Neuron (in vitro differentiated cells): ENCODE measurements around the gene FOXO3.

ENCODE experiments used
- H2AFZ ChIP-seq: one replicate; pipeline ENCODE4 v1.6.1; 2013; ENCODE audit warnings: low read depth, mild to moderate bottlenecking, inconsistent platforms, low read length, moderate library complexity
- H3K27me3 ChIP-seq: one replicate; pipeline ENCODE4 v1.6.1; 2013; ENCODE audit warnings: low read length; ENCODE audit not compliant: insufficient read depth
- H3K36me3 ChIP-seq: one replicate; pipeline ENCODE4 v1.6.1; 2013; ENCODE audit warnings: low read length; ENCODE audit not compliant: insufficient read depth
- H3K4me1 ChIP-seq: one replicate; pipeline ENCODE4 v1.6.1; 2013; ENCODE audit warnings: low read length; ENCODE audit not compliant: insufficient read depth
- H3K4me3 ChIP-seq: 2 replicates; pipeline ENCODE4 v1.5.1; 2013; ENCODE audit warnings: mild to moderate bottlenecking, low read length, moderate library complexity
- H3K9me3 ChIP-seq: one replicate; pipeline ENCODE4 v1.6.1; 2013; ENCODE audit warnings: low read length

Gene FOXO3

DNA sequence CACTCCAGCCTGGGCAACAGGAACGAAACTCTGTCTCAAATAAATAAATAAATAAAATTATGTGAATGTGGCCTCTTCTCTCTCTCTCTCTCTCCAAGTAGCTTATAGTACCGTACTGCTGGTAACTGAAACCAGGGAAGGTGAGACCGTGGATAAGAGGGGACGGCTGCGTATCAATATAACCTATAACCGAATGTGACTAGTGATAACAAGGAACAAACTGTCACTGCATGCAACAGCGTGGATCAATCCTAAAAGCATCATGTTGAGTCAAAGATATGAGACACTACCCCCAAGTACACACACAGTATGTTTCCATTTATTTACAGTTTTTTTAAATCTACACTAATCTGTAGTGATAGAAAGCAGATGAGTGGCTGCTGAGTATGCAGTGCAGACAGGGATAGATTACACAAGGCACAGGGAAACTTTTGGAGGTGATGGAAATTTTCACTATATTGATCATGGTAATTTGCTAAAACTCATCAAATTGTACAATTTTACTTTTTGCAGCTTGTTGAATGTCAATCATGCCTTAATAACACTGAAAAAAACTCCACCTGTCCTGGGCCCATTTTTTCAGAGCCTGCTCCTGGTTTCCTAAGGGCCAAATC, 166.1 kb downstream of the FOXO3 start:
- Histone ChIP-seq H3K9me3 (peaks cover 5% of the 10 kb centered on the region), H2AFZ (no peak overlapping the region), H3K36me3 (no peaks in the 10 kb centered on the region), H3K27me3 (peaks cover 28% of the 10 kb centered on the region), H3K4me1 (peaks cover 12% of the 10 kb centered on the region), H3K4me3 (no peak overlapping the region)

DNA sequence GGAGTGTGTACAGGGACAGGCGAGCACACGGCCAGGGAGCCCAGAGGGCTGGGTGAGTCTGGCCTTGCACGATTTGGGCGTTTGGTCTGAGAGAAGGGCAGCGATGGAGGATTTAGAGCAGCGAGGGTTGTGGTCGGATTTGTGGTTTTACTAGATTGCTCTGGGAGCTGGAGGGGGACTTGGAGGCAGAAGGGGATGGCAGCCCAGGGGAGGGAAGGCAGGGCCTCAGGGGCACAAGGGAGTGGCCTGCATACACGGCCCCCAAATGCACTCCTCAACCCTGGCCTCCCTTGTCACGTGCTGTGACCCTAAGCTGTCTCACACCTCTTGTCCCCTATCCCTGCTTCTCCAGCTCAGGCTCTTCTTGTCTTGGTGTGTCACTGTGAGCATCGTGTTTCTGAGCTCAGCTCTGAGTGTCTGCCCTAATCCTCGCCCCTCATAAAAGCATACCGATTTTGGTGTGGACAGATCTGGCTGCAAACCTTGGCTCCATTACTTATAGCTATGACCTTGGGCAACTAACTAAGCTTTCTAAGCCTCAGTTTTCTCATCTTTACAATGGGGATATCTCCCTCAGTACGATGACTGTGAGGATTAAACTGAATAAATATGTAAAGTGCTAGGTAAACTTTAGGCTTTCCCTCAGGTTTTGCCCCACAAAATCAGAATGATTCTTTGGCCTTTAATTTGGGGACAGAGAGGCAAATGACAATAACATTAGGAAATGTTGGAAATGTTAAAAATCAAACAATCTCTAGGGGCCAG, 167.4 kb downstream of the FOXO3 start:
- no peaks in the 10 kb centered on the region for H3K36me3 ChIP-seq
- peaks cover 12% of the 10 kb centered on the region for H3K4me1 ChIP-seq
- H3K27me3 ChIP-seq: peaks cover 39% of the 10 kb centered on the region
- H3K9me3 ChIP-seq: peaks cover 2% of the 10 kb centered on the region
- no peak overlapping the region for H3K4me3 ChIP-seq
- no peak overlapping the region for H2AFZ ChIP-seq

DNA sequence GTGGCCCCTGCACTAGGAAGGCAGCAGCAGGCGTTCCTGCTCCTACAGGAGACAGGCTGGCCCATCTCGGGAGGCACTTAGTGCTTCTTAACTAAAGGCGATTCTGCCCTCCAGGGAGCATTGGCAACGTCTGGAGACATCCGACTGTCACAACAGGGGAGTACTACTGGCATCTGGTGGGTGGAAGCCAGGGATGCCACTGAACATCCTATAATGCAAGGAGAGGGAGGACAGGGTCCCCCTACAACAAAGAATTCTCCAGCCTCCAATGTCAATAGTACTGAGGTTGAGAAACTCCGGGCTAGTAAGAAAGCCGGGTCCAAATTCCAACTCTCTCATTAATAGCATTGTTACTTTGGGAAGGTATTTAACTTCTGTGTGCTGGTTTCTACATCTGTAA, 168.1 kb downstream of the FOXO3 start:
- H3K9me3 ChIP-seq: no peaks in the 10 kb centered on the region
- H2AFZ ChIP-seq: no peak overlapping the region
- H3K4me1 ChIP-seq: peaks cover 12% of the 10 kb centered on the region
- no peak overlapping the region for H3K4me3 ChIP-seq
- peaks cover 46% of the 10 kb centered on the region for H3K27me3 ChIP-seq
- H3K36me3 ChIP-seq: no peaks in the 10 kb centered on the region

DNA sequence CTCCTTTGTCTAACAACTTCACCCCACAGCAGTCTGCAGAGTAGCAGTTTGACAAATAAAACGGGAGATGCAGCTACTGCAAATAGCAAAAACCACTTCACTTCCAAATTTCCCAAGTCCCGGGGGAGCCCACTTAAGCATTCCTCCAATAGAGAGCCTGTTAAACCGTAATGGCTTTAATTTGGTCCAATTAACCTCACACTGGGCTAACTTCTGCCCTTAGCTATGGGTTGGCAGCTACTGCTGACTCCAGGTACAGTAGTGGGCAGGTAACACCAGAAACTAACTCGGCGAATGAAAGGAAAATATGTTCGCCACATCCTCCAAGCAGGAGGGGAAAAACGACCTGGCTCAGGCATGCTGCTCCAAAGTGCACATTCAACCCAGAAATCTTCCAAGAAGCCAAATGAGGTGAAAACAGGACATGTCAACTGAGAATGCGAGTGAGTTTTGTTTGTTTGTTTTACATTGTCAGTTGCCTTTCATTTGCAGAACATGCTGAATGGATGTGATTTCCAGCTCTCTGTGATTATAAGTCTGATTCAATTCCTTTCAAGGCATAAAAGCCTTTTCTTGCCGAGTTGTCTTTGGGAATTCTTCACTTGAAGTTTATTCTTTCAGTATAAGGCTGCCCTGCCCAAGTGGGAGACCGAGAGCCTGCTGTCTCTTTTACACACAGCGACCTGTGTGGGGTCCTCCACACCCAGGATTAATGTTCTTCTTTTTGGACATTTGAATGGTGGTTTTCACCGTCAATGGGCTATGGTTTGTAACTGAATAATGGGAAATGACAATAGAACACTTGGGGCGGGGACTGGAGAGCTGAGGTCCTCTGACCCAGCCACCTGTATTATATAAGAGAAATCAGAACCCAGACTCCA, 170.2 kb downstream of the FOXO3 start:
- Histone ChIP-seq H3K4me1 (peaks cover 12% of the 10 kb centered on the region), H2AFZ (no peak overlapping the region), H3K4me3 (no peak overlapping the region), H3K9me3 (no peaks in the 10 kb centered on the region), H3K36me3 (no peaks in the 10 kb centered on the region), H3K27me3 (peaks cover 58% of the 10 kb centered on the region)

DNA sequence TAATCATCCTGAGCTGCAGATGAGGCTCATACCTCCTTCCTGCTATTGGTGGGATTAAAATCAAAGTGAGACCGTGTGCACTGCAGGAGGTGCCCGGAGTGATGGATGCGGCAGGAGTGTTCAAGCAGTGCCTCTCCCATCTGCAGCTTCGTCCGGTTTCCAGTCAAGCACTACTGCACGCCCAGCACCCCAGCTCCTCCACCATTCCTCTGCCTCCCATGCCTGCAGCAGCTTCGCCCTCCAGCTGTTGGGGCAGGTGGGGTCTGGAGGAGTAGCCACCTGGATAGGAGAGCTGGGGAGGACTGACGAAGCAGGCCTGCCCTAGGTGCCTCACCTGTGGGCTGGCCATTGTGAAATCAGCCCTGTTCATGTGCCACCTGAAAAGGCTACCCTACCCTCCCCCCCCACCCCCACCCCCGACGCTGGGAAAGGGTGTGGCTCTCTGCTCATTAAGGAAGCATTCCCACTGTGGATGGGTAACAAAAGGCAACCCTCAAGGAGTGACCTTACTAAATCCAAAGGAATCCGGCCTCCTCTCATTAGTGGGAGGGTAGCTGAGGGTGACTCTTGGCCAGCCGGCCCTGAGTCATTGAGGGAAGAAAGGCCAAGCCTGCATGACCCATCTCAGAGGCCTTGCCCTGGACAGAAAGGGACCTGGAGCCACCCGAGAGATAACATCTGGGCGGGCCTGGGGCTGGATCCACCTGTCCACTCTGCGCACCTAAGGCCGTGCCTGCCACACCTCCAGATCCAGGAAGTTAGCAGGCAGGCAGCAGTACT, 171.6 kb downstream of the FOXO3 start:
- H3K4me1 ChIP-seq: peaks cover 17% of the 10 kb centered on the region
- H3K36me3 ChIP-seq: no peaks in the 10 kb centered on the region
- H2AFZ ChIP-seq: no peak overlapping the region
- no peaks in the 10 kb centered on the region for H3K9me3 ChIP-seq
- peaks cover 58% of the 10 kb centered on the region for H3K27me3 ChIP-seq
- H3K4me3 ChIP-seq: no peak overlapping the region

DNA sequence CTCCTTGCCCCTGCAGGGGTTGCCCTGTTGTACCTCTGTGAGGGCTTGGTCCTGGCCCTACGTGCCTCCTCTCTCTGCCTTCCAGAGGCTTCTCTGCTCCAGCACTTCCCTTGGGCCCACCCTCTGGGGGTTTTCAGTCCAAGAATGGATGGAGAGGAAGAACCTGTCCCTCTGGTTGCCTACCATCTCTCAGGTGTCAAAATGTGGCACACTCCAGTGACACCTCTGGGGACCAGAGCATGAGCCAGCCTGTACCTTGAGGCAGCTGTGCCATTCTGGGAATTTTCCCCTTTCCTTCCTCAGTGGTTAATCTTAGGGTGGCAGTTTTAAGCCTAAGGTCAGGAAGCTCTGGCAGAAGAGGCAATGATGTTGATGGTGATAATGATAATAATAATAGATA, 172.3 kb downstream of the FOXO3 start:
- peaks cover 51% of the 10 kb centered on the region for H3K27me3 ChIP-seq
- H3K4me3 ChIP-seq: no peak overlapping the region
- H3K36me3 ChIP-seq: no peaks in the 10 kb centered on the region
- peaks cover 18% of the 10 kb centered on the region for H3K4me1 ChIP-seq
- H3K9me3 ChIP-seq: no peaks in the 10 kb centered on the region
- no peak overlapping the region for H2AFZ ChIP-seq

DNA sequence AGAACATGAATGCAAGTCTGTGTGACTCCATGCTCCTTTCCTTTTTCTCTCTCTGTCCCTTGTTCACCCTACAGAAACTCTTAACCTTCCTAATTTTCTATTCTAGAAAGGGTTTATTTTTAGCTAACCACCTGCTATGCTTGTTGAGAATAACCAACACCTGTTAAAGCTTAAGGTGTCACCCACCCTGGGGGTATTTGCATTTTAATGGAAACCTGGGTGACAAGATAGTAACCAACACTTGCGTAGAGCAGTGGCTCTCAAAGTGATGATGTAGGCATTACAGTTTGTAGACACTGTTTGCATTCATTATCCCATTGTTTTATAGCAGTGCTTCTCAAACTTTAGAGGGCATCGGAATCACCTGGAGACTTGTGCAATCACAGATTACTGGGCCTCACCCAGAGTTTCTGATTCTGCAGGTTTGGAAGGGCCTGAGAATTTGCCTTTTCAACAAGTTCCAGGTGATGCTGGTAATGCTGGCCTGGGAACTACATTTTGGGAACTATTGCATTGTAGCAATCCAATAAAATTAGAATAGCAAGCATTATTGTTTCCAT, 173.1 kb downstream of the FOXO3 start:
- Histone ChIP-seq H2AFZ (no peak overlapping the region), H3K27me3 (peaks cover 44% of the 10 kb centered on the region), H3K9me3 (no peaks in the 10 kb centered on the region), H3K36me3 (no peaks in the 10 kb centered on the region), H3K4me1 (peaks cover 18% of the 10 kb centered on the region), H3K4me3 (no peak overlapping the region)
